ENCODE results near the gene RAMP3.

DNA sequence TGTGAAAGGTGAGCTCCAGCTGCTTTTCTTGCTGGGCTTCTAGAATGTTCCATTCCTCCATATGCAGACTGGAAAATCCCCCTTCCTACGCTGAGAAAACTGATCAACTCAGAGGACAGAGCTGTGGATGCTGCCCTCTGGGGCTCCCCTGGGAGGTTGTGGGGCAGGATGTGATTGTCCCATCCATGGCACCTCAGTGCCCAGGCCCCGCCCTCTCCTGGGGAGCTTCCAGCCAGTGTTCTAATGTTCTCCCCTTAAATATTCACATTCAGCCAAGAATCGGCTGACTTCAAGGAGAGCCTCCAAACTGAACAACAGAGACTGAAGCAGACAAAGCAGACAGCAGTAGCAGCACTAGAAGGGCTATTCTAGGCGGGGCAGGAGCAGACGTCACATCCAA is 55.0 kb downstream of the RAMP3 start:
- TF ChIP-seq, protein P1, sequence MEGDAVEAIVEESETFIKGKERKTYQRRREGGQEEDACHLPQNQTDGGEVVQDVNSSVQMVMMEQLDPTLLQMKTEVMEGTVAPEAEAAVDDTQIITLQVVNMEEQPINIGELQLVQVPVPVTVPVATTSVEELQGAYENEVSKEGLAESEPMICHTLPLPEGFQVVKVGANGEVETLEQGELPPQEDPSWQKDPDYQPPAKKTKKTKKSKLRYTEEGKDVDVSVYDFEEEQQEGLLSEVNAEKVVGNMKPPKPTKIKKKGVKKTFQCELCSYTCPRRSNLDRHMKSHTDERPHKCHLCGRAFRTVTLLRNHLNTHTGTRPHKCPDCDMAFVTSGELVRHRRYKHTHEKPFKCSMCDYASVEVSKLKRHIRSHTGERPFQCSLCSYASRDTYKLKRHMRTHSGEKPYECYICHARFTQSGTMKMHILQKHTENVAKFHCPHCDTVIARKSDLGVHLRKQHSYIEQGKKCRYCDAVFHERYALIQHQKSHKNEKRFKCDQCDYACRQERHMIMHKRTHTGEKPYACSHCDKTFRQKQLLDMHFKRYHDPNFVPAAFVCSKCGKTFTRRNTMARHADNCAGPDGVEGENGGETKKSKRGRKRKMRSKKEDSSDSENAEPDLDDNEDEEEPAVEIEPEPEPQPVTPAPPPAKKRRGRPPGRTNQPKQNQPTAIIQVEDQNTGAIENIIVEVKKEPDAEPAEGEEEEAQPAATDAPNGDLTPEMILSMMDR (conservative IDR thresholded peaks at IDR 0.05; ENCODE audit: low read length) = no peak
- TF ChIP-seq EZH2phosphoT487 (IDR thresholded peaks at IDR 0.05; ENCODE audit: borderline replicate concordance) = no peak

Measured in Loucy (cell line).